CD4-positive, alpha-beta T cell (primary cell): ENCODE measurements around the gene APOD. TPM values are rescaled to one million over a fixed set of nuclear protein-coding genes. Genes with fewer than 3 reads are reported as not detected.
"Not testable (repeated sequence)": the region's sequence is repeated elsewhere in the genome, so short reads cannot be mapped to it uniquely, and the experiment has no call there.

Experiments
- ATAC-seq: fragments of 200-7000 bp; cut with Tn5 transposase; one replicate; pipeline ENCODE4 v1.10.0; 2022; ENCODE audit warnings: mild to moderate bottlenecking; ENCODE audit not compliant: poor library complexity
- CTCF ChIA-PET: fragments of 350-600 bp; sonication (Branson Sonifier 250); formaldehyde crosslinking; loops from one replicate; lab custom pipeline; 2021; ENCODE audit warnings: antibody characterized with exemption, inconsistent platforms; lab: Charles Lee
- POLR2A ChIA-PET: fragments of 350-600 bp; sonication (Branson Sonifier 250); formaldehyde crosslinking; loops from one replicate; lab custom pipeline; 2021; ENCODE audit warnings: antibody characterized with exemption, inconsistent platforms; lab: Charles Lee
- DNase-seq, 14 experiments: peaks; one replicate each; pipeline ENCODE4 v3.0.0-alpha.2; 2013 to 2020; ENCODE audit warnings: mixed read lengths in 2 of 14
- H3K27ac ChIP-seq, 2 donors: one replicate each; pipeline versions ENCODE4 v1.5.1 to v1.7.0; 2013; ENCODE audit warnings: low read length in 2 of 2, low read depth in 1 of 2, mild to moderate bottlenecking in 1 of 2
- H3K27me3 ChIP-seq, 2 experiments: 1 replicate in 1 of 2; 2 replicates in 1 of 2; pipeline versions ENCODE4 v1.6.1 to v1.7.0; 2013; ENCODE audit warnings: low read length in 2 of 2, control low read depth in 1 of 2, mild to moderate bottlenecking in 1 of 2, moderate library complexity in 1 of 2; ENCODE audit not compliant: insufficient read depth in 2 of 2, control insufficient read depth in 1 of 2
- H3K36me3 ChIP-seq: one replicate; pipeline ENCODE4 v1.6.1; 2013; ENCODE audit warnings: low read length, control low read depth; ENCODE audit not compliant: insufficient read depth
- H3K4me1 ChIP-seq: one replicate; pipeline ENCODE4 v1.6.1; 2013; ENCODE audit warnings: low read length, control low read depth; ENCODE audit not compliant: insufficient read depth
- H3K4me3 ChIP-seq: one replicate; pipeline ENCODE4 v1.5.1; 2013; ENCODE audit warnings: mild to moderate bottlenecking, low read length, moderate library complexity
- H3K9me3 ChIP-seq, 2 experiments: 1 replicate in 1 of 2; 2 replicates in 1 of 2; pipeline versions ENCODE4 v1.6.1 to v1.7.0; 2013; ENCODE audit warnings: low read length in 2 of 2, mild to moderate bottlenecking in 2 of 2, control low read depth in 1 of 2, moderate library complexity in 1 of 2; ENCODE audit not compliant: control insufficient read depth in 1 of 2, insufficient read depth in 1 of 2
- H3K27ac Mint-ChIP-seq: one replicate; pipeline ENCODE4 v1.8.0; 2020; ENCODE audit warnings: mixed read lengths
- H3K27me3 Mint-ChIP-seq: one replicate; pipeline ENCODE4 v1.8.0; 2021; ENCODE audit warnings: mixed read lengths
- H3K36me3 Mint-ChIP-seq: one replicate; pipeline ENCODE4 v1.8.0; 2021; ENCODE audit warnings: low read depth, mixed read lengths
- H3K4me1 Mint-ChIP-seq: one replicate; pipeline ENCODE4 v1.8.0; 2021; ENCODE audit warnings: low read depth, mixed read lengths
- H3K4me3 Mint-ChIP-seq: one replicate; pipeline ENCODE4 v1.8.0; 2020; ENCODE audit warnings: mild to moderate bottlenecking, mixed read lengths
- H3K9me3 Mint-ChIP-seq: one replicate; pipeline ENCODE4 v1.8.0; 2020; ENCODE audit warnings: mixed read lengths
- CTCF ChIP-seq: fragments of 200-600 bp; IDR thresholded peaks from one replicate; pipeline ENCODE4 v1.8.0; 2022; ENCODE audit warnings: antibody characterized with exemption, mild to moderate bottlenecking
- intact Hi-C, 2 experiments: fragments of 100-400 bp; cut with DNase I in 1 of 2; cut with micrococcal nuclease in 1 of 2; formaldehyde crosslinking; loops; one replicate each; pipeline versions ENCODE4 v1.15.1 to v1.9.0; 2023 to 2025; cut with DNase I, micrococcal nuclease
- total RNA-seq, 174 experiments: library from RNA in 2 of 174; stranded (reverse) in 2 of 174; gene quantifications; one replicate each; pipeline ENCODE4 v1.2.3 and lab custom pipeline; 2021 to 2026

The APOD gene
- total RNA-seq, 2 experiments from 2014 or later = not detected

- CTCF ChIA-PET = no interaction called here
- Mint-ChIP-seq H3K4me1 (peaks cover 48% of the 10 kb centered on the region), H3K36me3 (peaks cover 4% of the 10 kb centered on the region), H3K27ac (peak overlapping the region; percentile 66), H3K4me3 (no peak overlapping the region), H3K9me3 (peaks cover 3% of the 10 kb centered on the region), H3K27me3 (no peaks in the 10 kb centered on the region)
- POLR2A ChIA-PET = interaction anchor here (0.9 to 2.2 kb wide), 3 partner anchors 10 to 70 kb away, joined by 3 to 8 read pairs (median 5); partner anchors contain the start of gene PPP1R2
- no peak overlapping the region for H3K27ac ChIP-seq
- H3K27me3 ChIP-seq = no peaks in the 10 kb centered on the region
- H3K36me3 ChIP-seq = no peaks in the 10 kb centered on the region
- H3K4me1 ChIP-seq = peaks cover 28% of the 10 kb centered on the region
- no peak for TF ChIP-seq CTCF
- no peaks in the 10 kb centered on the region for H3K9me3 ChIP-seq
- no peak overlapping the region for H3K4me3 ChIP-seq
- ATAC-seq (no peak), DNase-seq (no peak)
- intact Hi-C loops = loop anchor here in 1 of 2 experiments (5.0 kb wide), 1 partner anchor 46 kb away; no protein-coding TSS in a partner anchor
These were observed 29.8 kb upstream of the APOD start for GRCh38 chr3:195613468-195614069.

GRCh38 chr3:195612075-195612800, 28.5 kb upstream of the APOD start:
- TF ChIP-seq CTCF = no peak
- Histone ChIP-seq H3K36me3 (no peaks in the 10 kb centered on the region), H3K9me3 (no peaks in the 10 kb centered on the region), H3K4me1 (peaks cover 28% of the 10 kb centered on the region), H3K27me3 (no peaks in the 10 kb centered on the region), H3K27ac (no peak overlapping the region), H3K4me3 (no peak overlapping the region)
- H3K27me3 Mint-ChIP-seq = no peaks in the 10 kb centered on the region
- intact Hi-C loops = loop anchor here in 1 of 2 experiments (5.0 kb wide), 1 partner anchor 45 kb away; no protein-coding TSS in a partner anchor
- no peak for DNase-seq
- ATAC-seq = no peak
- peaks cover 54% of the 10 kb centered on the region for H3K4me1 Mint-ChIP-seq
- H3K9me3 Mint-ChIP-seq = peaks cover 3% of the 10 kb centered on the region
- POLR2A ChIA-PET = interaction anchor here (0.7 to 2.2 kb wide), 2 partner anchors 62 kb away, joined by 4 to 8 read pairs; no protein-coding TSS in a partner anchor
- H3K36me3 Mint-ChIP-seq = peaks cover 4% of the 10 kb centered on the region
- H3K4me3 Mint-ChIP-seq = no peak overlapping the region
- CTCF ChIA-PET = no interaction called here
- H3K27ac Mint-ChIP-seq = no peak overlapping the region

- POLR2A ChIA-PET = interaction anchor here (0.7 to 2.4 kb wide), 5 partner anchors 42 to 67 kb away, joined by 3 to 14 read pairs (median 4); partner anchors contain the start of gene PPP1R2
- H3K9me3 ChIP-seq = peaks cover 5% of the 10 kb centered on the region in 2 experiments
- H3K27ac Mint-ChIP-seq = peak overlapping the region; percentile 84
- no peak for TF ChIP-seq CTCF
- no peaks in the 10 kb centered on the region for H3K36me3 ChIP-seq
- peak overlapping the region; percentile 36 for H3K4me3 Mint-ChIP-seq
- peak; percentile 91 for ATAC-seq
- H3K4me1 Mint-ChIP-seq = peaks cover 44% of the 10 kb centered on the region
- H3K36me3 Mint-ChIP-seq = peaks cover 4% of the 10 kb centered on the region
- intact Hi-C loops = loop anchor here in 1 of 2 experiments (5.0 kb wide), 1 partner anchor 57 kb away; no protein-coding TSS in a partner anchor
- H3K27ac ChIP-seq = no peak overlapping the region
- H3K9me3 Mint-ChIP-seq = peaks cover 7% of the 10 kb centered on the region
- peaks cover 20% of the 10 kb centered on the region for H3K4me1 ChIP-seq
- no peaks in the 10 kb centered on the region for H3K27me3 ChIP-seq
- H3K27me3 Mint-ChIP-seq = no peaks in the 10 kb centered on the region
- peak in 7 of 14 experiments; percentile 9 to 83 (median 52) for DNase-seq
- no peak overlapping the region for H3K4me3 ChIP-seq
- CTCF ChIA-PET = no interaction called here
These were observed 25.5 kb upstream of the APOD start for GRCh38 chr3:195609229-195609628.

GRCh38 chr3:195601785-195602184, 18.0 kb upstream of the APOD start:
- H3K36me3 Mint-ChIP-seq, POLR2A ChIA-PET, H3K4me3 Mint-ChIP-seq, H3K27me3 ChIP-seq, ATAC-seq, H3K27ac Mint-ChIP-seq, H3K4me1 ChIP-seq, CTCF ChIA-PET, H3K36me3 ChIP-seq, H3K4me1 Mint-ChIP-seq, H3K4me3 ChIP-seq, H3K27ac ChIP-seq, DNase-seq, H3K9me3 ChIP-seq, intact Hi-C loops, H3K9me3 Mint-ChIP-seq, H3K27me3 Mint-ChIP-seq: not testable (repeated sequence)
